ENCODE results near the gene DHRS4L2.
"Not testable (repeated sequence)": the region's sequence is repeated elsewhere in the genome, so short reads cannot be mapped to it uniquely, and the experiment has no call there.

Gene DHRS4L2

DNA sequence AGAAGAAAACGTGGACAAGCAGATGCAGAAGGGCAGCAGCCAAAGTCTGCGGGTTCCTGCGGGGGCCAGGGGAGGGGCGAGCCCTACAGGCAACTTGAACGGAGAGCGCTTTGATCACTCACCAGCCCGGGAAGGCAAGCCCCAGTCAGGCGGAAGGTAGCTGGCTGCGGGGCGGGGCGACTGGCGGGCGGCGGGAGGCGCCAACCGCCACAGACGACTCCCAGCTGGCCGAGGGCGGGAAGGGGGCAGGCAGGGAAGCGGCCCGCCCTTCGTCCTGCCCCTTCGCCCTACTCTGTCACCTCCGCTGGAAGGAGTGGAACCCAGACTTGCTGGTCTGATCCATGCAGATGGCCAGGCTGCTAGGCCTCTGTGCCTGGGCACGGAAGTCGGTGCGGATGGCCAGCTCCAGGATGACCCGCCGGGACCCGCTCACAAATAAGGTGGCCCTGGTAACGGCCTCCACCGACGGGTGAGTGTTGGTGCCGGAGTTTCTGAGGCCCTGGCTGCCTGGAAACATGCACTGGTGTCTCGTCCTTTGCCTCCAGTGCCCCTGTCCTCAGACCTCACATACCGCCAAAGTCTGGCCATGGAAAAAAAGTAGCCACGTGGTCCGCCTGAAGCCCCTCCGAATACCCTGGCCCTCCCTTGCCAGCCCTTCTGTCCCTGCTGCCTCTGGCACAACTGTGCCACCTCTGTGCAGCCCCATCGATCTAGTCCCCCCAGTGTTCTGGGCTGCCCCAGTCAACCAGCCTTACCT, at the start of gene DHRS4L2:
TSS of gene DHRS4L2 (plus strand) at position 323 of the 757 bp plus-strand sequence. CDS start at position 342, 19 bp downstream.
- in situ Hi-C loops (cut with HindIII; ENCODE audit: low sequenced_read_pairs), result not testable (repeated sequence)

- in situ Hi-C loops (cut with HindIII; ENCODE audit: low sequenced_read_pairs), result loop anchor here (5.0 kb wide), 1 partner anchor 452 kb away; no protein-coding TSS in a partner anchor
These were observed 49.0 kb upstream of the DHRS4L2 start for GRCh38 chr14:23939607-23940326.

- in situ Hi-C loops (cut with HindIII; ENCODE audit: low sequenced_read_pairs), result no loop called here
These were observed 47.5 kb upstream of the DHRS4L2 start for GRCh38 chr14:23941230-23941629.

DNA sequence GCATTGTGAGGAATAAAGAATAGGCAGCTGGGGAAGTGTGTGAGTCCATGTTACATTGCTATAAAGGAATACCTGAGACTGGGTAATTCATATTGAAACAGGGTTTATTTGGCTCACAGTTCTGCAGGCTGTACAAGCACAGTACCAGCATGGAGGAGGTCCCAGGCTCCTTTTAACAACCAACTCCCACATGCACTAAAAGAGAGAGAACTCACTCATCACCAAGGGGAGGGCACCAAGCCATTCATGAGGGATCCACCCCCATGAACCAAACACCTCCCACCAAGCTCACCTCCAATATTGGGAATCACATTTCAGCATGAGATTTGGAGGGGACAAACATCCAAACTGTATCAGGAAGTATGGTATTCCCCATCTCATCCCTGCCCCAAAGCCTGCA, 47.1 kb upstream of the DHRS4L2 start:
- in situ Hi-C loops (cut with HindIII; ENCODE audit: low sequenced_read_pairs), result no loop called here

DNA sequence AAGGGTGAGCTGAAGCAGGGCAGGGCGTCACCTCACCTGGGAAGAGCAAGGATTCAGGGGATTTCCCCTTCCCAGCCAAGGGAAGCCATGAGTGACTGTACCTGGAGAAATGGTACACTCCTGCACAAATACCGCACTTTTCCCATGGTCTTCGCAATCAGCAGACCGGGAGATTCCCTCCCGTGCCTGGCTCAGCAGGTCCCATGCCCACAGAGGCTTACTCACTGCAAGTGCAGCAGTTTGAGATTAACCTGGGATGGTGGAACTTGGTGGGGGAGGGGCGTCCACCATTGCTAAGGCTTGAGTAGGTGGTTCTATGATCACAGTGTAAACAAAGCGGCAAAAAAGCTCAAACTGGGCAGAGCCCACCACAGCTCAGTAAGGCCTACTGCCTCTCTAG, 46.1 kb upstream of the DHRS4L2 start:
- in situ Hi-C loops (cut with HindIII; ENCODE audit: low sequenced_read_pairs), result no loop called here

DNA sequence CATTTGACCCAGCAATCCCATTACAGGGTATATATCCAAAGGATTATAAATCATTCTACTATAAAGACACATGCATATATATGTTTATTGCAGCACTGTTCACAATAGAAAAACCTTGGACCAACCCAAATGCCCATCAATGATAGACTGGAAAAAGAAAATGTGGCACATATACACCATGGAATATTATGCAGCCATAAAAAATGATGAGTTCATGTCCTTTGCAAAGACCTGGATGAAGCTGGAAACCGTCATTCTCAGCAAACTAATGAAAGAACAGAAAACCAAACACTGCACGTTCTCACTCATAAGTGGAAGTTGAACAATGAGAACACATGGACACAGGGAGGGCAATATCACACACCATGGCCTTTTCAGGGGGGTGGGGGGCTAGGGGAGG, 39.7 kb upstream of the DHRS4L2 start:
- in situ Hi-C loops (cut with HindIII; ENCODE audit: low sequenced_read_pairs), result not testable (repeated sequence)

DNA sequence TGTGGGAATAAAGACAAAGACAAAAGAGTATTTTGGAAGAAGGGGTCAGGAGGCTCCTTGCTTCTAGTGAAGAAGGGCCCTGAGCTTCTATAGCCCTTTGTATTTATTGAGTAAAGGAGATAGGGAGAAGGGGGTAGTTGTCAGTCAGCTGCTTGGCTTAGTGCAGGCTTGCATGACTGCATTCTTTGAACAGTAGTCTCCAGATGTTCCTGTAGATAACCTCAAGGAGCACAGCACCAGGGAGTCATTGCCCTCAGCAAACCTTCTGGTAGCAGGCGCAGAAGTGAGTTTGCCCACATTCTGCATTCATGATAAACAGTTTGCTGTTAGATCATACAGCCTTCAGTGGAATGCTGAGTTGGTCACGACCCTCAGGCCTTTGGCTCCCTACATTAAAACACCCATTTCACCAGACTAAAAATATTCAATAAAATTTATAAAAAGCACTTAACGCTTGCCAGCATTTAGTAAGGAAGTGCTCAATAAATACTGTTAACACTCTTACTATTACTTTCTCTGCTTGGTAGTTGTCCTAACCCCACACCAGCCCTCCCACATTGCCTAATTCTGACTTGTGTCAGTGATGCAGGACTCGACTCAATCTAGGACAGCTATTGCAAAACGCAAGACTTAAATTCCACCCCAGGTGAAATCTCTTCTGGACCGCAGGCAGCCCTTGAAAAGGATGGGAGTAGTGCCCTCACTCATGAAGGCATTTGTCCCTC, 38.2 kb upstream of the DHRS4L2 start:
- in situ Hi-C loops (cut with HindIII; ENCODE audit: low sequenced_read_pairs), result no loop called here

DNA sequence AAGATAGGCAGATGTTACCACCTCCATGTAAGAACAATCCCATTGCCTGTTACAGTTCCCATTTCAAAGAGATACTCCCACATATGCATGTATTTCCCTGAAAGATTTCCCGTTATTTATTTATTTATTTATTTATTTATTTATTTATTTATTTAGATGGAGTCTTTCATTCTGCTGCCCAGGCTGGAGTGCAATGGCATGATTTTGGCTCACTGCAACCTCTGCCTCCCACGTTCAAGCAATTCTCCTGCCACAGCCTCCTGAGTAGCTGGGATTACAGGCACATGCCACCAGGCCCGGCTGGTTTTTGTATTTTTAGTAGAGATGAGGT, 37.6 kb upstream of the DHRS4L2 start:
- in situ Hi-C loops (cut with HindIII; ENCODE audit: low sequenced_read_pairs), result not testable (repeated sequence)

GRCh38 chr14:23951590-23952201, 37.0 kb upstream of the DHRS4L2 start:
- in situ Hi-C loops (cut with HindIII; ENCODE audit: low sequenced_read_pairs), result no loop called here

DNA sequence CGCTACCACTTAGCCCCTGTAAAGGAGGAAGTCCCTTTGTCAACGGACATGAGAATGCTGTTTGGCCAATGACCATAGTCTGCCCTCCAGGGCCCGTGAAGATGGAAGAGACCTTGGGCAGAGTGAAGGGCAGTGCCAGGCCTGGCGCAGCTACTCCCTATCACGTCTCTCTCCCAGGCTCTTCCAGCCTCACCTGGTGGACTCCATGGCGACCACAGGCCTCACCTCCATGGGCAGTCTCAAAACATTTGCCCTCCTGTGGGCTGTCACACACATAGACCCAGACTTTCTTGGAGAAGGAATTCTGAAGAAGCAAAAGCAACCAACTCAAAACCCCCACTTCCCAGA, 35.6 kb upstream of the DHRS4L2 start:
- in situ Hi-C loops (cut with HindIII; ENCODE audit: low sequenced_read_pairs), result not testable (repeated sequence)

DNA sequence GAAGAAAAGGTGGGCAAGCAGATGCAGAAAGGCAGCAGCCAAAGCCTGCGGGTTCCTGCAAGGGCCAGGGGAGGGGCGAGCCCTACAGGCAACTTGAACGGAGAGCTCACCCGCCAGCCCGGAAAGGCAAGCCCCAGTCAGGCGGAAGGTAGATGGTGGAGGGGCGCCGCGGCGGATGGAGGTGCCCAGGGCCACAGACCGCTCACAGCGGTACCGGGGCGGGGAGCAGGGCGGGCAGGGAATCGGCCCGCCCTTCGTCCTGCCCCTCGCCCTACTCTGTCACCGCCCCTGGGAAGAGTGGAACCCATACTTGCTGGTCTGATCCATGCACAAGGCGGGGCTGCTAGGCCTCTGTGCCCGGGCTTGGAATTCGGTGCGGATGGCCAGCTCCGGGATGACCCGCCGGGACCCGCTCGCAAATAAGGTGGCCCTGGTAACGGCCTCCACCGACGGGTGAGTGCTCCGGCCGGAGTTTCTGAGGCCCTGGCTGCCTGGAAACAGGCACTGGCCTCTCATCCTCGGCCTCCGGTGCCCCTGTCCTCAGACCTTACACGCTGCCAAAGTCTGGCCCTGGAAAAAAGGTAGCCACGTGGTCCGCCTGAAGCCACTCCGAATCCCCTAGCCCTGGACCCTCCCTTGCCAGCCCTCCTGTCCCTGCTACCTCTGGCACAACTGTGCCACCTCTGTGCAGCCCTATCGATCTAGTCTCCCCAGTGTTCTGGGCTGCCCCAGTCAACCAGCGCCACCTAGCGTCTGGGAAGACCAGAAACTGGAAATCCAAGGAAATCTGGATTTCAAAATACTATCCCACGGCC, 35.1 kb upstream of the DHRS4L2 start, which contains the start of gene DHRS4:
TSS of gene DHRS4 (plus strand) at position 307 of the 815 bp plus-strand sequence. CDS start at position 326, 19 bp downstream.
- in situ Hi-C loops (cut with HindIII; ENCODE audit: low sequenced_read_pairs), result no loop called here

GRCh38 chr14:23954279-23954614, 34.5 kb upstream of the DHRS4L2 start:
- in situ Hi-C loops (cut with HindIII; ENCODE audit: low sequenced_read_pairs), result not testable (repeated sequence)

- in situ Hi-C loops (cut with HindIII; ENCODE audit: low sequenced_read_pairs), result not testable (repeated sequence)
These were observed 33.8 kb upstream of the DHRS4L2 start for GRCh38 chr14:23954965-23955364.

- in situ Hi-C loops (cut with HindIII; ENCODE audit: low sequenced_read_pairs), result not testable (repeated sequence)
These were observed 32.9 kb upstream of the DHRS4L2 start for GRCh38 chr14:23955811-23956210.

- in situ Hi-C loops (cut with HindIII; ENCODE audit: low sequenced_read_pairs), result not testable (repeated sequence)
These were observed 30.7 kb upstream of the DHRS4L2 start for GRCh38 chr14:23957913-23958569.

- in situ Hi-C loops (cut with HindIII; ENCODE audit: low sequenced_read_pairs), result not testable (repeated sequence)
These were observed 27.8 kb upstream of the DHRS4L2 start for GRCh38 chr14:23960899-23961298.

GRCh38 chr14:23961704-23962103, 27.0 kb upstream of the DHRS4L2 start:
- in situ Hi-C loops (cut with HindIII; ENCODE audit: low sequenced_read_pairs), result not testable (repeated sequence)

DNA sequence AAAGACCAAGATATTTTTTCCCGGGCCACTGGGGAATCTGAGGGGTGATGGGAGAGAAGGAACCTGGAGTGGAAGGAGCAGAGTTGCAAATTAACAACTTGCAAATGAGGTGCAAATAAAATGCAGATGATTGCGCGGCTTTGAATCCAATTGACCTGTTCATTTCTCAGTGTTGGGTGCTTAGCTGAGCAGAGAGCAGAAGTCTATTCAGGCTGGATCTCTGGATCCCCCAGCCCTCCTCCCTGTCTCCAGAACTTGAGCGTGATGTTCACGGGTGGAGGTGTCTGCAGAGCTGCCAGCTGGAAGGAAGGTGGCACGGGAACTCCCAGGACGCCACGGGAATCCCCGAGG, 19.6 kb upstream of the DHRS4L2 start:
- in situ Hi-C loops (cut with HindIII; ENCODE audit: low sequenced_read_pairs), result not testable (repeated sequence)

- in situ Hi-C loops (cut with HindIII; ENCODE audit: low sequenced_read_pairs), result not testable (repeated sequence)
These were observed 19.0 kb upstream of the DHRS4L2 start for GRCh38 chr14:23969481-23970282.
